ENCODE data around the gene PPL. TPM values are rescaled to one million over a fixed set of nuclear protein-coding genes. Genes with fewer than 3 reads are reported as not detected.
A peak's percentile ranks its signal among the peaks of the same experiment; 100 is the strongest.

PPL gene
- total RNA-seq, 1 experiment from 2014 or later = 28.5 TPM

DNA sequence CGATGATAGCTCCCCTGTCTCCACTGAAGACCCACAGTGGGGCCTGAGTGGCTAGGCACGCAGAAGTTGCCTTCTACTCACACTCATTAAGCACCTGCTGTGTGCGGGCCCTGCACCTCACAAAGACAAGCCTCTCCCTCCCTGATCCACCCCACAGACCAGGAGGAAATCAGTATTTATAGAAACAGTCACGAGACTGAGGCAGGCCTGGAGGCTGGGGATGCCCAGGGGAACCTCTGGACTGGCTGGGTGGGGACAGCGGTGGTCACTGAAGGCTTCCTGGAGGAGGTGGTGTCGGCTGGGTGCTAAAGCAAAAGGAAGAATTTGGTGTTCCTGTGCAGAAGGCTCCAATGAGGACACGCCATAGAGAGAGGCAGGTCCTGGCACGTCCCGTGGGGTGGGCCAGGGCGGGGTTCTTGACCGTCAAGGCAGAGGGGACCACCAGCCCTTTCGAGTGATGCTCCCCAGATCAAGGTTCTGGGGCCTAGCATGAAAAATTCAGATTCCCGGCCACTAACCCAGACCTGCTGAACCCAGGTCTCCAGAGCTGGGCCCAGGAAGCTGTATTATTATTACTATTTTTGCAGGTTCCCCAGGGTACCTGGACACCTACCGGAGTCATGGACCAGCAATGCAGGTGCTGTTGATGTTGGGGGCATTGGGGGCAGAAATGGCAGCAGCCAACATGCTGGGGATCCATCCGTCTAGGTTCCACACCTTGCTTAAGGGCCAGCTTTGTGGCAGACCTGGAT lies 23.0 kb downstream of the PPL start (continued):
- TF ChIP-seq E2F4 (CRISPR knock-in tag; IDR thresholded peaks at IDR 0.05; ENCODE audit: borderline replicate concordance, low read depth) (no peak), ZNF671 (CRISPR knock-in tag; IDR thresholded peaks at IDR 0.05) (no peak)
- TF ChIP-seq, protein P1, sequence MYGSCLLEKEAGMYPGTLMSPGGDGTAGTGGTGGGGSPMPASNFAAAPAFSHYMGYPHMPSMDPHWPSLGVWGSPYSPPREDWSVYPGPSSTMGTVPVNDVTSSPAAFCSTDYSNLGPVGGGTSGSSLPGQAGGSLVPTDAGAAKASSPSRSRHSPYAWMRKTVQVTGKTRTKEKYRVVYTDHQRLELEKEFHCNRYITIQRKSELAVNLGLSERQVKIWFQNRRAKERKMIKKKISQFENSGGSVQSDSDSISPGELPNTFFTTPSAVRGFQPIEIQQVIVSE (CRISPR knock-in tag; IDR thresholded peaks at IDR 0.05; ENCODE audit: borderline replicate concordance) = no peak

GRCh38 chr16:4913130-4913773 lies 23.7 kb downstream of the PPL start:
- no peaks in the 10 kb centered on the region for H3K27me3 Mint-ChIP-seq (ENCODE audit: low read depth)
- H3K9me3 Mint-ChIP-seq = no peaks in the 10 kb centered on the region
- ChIA-PET POLR2A (no interaction called here), CTCF (interaction anchor here (1.3 to 2.1 kb wide), 4 partner anchors 18 to 45 kb away, joined by 3 to 6 read pairs (median 4); partner anchors contain the start of gene SEC14L5)
- H3K36me3 Mint-ChIP-seq = no peaks in the 10 kb centered on the region
- H3K4me3 Mint-ChIP-seq = no peak overlapping the region
- H3K27ac Mint-ChIP-seq = peak overlapping the region; percentile 72; the same call in 1 of the 2 replicates
- no peak for ATAC-seq
- no peak for DNase-seq (ENCODE audit: low spot score)
- peaks cover 4% of the 10 kb centered on the region for H3K4me1 Mint-ChIP-seq
- no peak for TF ChIP-seq RELA (CRISPR knock-in tag; IDR thresholded peaks at IDR 0.05; ENCODE audit: borderline replicate concordance)
- TF ChIP-seq, protein P2, sequence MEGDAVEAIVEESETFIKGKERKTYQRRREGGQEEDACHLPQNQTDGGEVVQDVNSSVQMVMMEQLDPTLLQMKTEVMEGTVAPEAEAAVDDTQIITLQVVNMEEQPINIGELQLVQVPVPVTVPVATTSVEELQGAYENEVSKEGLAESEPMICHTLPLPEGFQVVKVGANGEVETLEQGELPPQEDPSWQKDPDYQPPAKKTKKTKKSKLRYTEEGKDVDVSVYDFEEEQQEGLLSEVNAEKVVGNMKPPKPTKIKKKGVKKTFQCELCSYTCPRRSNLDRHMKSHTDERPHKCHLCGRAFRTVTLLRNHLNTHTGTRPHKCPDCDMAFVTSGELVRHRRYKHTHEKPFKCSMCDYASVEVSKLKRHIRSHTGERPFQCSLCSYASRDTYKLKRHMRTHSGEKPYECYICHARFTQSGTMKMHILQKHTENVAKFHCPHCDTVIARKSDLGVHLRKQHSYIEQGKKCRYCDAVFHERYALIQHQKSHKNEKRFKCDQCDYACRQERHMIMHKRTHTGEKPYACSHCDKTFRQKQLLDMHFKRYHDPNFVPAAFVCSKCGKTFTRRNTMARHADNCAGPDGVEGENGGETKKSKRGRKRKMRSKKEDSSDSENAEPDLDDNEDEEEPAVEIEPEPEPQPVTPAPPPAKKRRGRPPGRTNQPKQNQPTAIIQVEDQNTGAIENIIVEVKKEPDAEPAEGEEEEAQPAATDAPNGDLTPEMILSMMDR (IDR thresholded peaks at IDR 0.05) = no peak
- TF ChIP-seq ZNF219 (CRISPR knock-in tag; IDR thresholded peaks at IDR 0.05; ENCODE audit: borderline replicate concordance) = no peak
- no peak for TF ChIP-seq ATF3 (CRISPR knock-in tag; conservative IDR thresholded peaks at IDR 0.05)
- no peak for TF ChIP-seq ZNF121 (CRISPR knock-in tag; IDR thresholded peaks at IDR 0.05)
- no peak for TF ChIP-seq SMAD4 (CRISPR knock-in tag; IDR thresholded peaks at IDR 0.05)
- TF ChIP-seq EMX1 (CRISPR knock-in tag; IDR thresholded peaks at IDR 0.05) = no peak
- TF ChIP-seq, protein P3, sequence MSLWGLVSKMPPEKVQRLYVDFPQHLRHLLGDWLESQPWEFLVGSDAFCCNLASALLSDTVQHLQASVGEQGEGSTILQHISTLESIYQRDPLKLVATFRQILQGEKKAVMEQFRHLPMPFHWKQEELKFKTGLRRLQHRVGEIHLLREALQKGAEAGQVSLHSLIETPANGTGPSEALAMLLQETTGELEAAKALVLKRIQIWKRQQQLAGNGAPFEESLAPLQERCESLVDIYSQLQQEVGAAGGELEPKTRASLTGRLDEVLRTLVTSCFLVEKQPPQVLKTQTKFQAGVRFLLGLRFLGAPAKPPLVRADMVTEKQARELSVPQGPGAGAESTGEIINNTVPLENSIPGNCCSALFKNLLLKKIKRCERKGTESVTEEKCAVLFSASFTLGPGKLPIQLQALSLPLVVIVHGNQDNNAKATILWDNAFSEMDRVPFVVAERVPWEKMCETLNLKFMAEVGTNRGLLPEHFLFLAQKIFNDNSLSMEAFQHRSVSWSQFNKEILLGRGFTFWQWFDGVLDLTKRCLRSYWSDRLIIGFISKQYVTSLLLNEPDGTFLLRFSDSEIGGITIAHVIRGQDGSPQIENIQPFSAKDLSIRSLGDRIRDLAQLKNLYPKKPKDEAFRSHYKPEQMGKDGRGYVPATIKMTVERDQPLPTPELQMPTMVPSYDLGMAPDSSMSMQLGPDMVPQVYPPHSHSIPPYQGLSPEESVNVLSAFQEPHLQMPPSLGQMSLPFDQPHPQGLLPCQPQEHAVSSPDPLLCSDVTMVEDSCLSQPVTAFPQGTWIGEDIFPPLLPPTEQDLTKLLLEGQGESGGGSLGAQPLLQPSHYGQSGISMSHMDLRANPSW (CRISPR knock-in tag; conservative IDR thresholded peaks at IDR 0.05; ENCODE audit: low read depth) = no peak
- TF ChIP-seq, protein P4, sequence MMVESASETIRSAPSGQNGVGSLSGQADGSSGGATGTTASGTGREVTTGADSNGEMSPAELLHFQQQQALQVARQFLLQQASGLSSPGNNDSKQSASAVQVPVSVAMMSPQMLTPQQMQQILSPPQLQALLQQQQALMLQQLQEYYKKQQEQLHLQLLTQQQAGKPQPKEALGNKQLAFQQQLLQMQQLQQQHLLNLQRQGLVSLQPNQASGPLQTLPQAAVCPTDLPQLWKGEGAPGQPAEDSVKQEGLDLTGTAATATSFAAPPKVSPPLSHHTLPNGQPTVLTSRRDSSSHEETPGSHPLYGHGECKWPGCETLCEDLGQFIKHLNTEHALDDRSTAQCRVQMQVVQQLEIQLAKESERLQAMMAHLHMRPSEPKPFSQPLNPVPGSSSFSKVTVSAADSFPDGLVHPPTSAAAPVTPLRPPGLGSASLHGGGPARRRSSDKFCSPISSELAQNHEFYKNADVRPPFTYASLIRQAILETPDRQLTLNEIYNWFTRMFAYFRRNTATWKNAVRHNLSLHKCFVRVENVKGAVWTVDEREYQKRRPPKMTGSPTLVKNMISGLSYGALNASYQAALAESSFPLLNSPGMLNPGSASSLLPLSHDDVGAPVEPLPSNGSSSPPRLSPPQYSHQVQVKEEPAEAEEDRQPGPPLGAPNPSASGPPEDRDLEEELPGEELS (CRISPR knock-in tag; IDR thresholded peaks at IDR 0.05) = no peak
- no peak for TF ChIP-seq ZBTB21 (CRISPR knock-in tag; IDR thresholded peaks at IDR 0.05; ENCODE audit: borderline replicate concordance)
- no peak for TF ChIP-seq ATF6 (CRISPR knock-in tag; IDR thresholded peaks at IDR 0.05)
- TF ChIP-seq HMGXB4 (CRISPR knock-in tag; IDR thresholded peaks at IDR 0.05) = no peak
- TF ChIP-seq MYBL2 (CRISPR knock-in tag; IDR thresholded peaks at IDR 0.05) = no peak
- no peak for TF ChIP-seq AR (CRISPR knock-in tag; IDR thresholded peaks at IDR 0.05)
